GM21367 (cell line): ENCODE results near the gene IRAK1.
A peak's percentile ranks its signal among the peaks of the same experiment; 100 is the strongest.

ENCODE experiments used
- ATAC-seq: cut with Tn5 transposase; IDR thresholded peaks from one replicate; pipeline ENCODE4 v1.9.1; 2021; ENCODE audit not compliant: unreplicated experiment

The IRAK1 gene

GRCh38 chrX:154020536-154021115 is 924 bp upstream of the IRAK1 start:
- no peak for ATAC-seq

- ATAC-seq = peak; percentile 17
Observed at GRCh38 chrX:154019061-154019621, 561 bp downstream of the IRAK1 start.

DNA sequence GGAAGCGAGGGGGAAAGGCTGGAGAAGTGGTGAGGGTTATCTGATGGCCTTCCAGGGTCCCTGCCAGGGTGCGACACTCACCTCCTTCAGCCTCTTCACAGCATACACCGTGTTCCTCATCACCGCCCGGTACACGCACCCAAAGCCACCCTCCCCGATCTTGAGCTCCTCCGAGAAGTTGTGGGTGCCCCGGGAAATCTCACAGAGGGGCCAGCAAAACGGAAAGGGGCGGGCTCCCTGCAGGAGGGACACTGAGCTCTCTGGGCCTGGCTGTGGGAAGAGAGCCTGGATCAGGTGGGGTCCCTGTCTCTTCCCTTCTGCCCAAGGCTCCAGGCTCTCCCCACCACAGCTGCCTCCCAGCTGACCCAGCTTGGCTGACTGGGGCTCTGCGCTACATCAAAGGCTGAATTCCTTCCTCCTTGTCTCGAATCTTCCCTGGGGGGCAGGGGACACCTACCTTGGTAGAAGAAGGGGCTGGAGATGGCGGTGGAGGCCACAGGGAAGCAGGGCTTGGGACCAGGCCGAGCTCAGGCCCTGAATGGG is 1.1 kb downstream of the IRAK1 start:
- no peak for ATAC-seq

DNA sequence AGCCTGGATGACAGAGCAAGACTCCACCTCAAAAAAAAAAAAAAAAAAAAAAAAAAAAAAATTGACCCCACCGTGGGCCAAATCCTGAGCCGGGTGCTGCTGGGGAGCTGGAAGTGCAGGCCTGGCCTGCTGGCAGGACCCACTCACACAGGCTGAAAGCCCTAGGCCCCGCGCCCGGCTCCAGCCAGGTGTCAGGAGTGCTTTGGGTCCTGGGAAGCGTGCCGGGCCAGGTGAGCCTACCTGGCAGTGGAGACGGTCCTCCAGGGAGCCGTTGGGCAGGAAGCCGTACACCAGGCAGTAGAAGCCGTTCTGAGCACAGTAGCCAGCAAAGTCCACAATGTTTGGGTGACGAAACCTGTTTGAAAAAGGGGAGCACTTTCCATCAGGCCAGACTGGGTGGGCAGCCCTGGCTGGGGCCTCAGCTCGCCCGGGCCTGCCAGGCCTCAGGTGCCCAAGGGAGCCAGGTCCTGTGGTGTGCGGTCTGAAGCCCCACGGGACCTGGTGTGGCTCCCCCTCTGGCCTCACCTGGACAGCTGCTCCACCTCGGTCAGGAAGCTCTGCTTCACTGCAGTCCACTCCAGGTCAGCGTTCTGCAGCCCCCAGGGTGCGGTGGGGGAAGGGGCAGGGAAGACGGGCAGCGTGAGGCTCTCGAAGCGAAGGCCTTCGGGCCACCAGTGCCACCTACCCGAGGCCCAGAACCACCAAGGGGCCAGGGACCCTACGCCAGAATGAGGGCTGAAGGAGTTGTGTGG is 1.8 kb downstream of the IRAK1 start:
- no peak for ATAC-seq

GRCh38 chrX:154016366-154017076 is 3.2 kb downstream of the IRAK1 start:
- ATAC-seq = no peak

GRCh38 chrX:154015581-154016264 is 4.0 kb downstream of the IRAK1 start:
- ATAC-seq = no peak

- ATAC-seq = no peak
Observed at GRCh38 chrX:154014429-154015380, 5.0 kb downstream of the IRAK1 start.

DNA sequence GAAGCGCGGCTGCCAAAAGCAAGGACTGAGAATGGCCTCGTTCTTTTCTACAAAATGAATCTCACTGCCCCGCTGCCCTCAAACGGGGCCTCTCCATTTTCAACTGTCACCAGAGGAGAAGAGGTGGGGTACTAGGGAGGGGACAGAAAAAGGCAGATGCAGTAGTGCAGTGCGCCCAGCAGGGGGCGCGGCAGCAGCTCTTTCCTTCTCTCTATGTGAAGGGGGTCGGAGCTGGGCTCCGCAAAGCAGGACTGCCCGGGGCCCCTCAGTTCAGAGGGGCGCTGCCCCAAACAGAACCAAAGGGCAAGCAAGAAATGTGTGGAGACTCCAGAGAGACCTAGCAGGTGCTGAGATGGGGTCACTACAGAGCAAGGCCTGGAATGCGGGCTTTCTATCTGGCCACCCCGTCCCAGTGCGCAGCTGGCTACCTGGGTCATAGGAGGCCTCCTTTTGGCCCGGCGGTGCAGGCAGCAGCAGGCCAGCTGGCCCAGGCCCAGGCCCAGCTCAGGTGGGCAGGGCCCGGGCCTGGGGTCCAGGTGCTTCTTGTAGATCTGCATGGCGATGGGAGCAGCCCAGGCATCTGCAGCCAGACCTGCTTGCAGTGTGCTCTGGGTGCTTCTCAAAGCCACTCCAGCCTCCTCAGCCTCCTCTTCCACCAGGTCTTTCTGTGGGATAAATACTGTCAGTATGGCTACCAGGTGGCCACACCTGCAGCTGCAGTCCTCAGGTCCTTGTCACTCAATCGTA is 5.9 kb downstream of the IRAK1 start:
- no peak for ATAC-seq

DNA sequence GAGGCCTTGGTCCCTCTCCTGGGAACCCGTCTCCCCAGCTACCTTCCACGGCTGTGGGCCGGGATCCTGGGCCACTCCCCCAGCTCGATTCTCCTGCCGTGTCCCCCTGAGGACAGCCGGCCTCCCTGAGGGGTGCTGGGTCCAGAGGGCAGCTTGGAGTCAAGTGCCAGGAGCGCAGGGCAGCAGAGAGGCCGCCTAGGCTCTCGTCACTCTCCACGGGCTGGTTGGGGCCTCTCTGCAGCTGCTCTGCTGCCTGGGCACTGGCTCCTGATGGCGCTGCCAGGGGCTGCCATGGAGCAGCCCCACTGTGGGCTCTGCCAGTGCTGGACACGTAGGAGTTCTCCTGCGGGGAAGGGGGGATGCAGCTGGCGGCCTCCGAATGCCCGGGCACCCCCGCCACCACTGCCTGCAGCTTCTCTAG is 6.7 kb downstream of the IRAK1 start:
- ATAC-seq = no peak

GRCh38 chrX:154012336-154012991 is 7.2 kb downstream of the IRAK1 start:
- ATAC-seq = no peak

DNA sequence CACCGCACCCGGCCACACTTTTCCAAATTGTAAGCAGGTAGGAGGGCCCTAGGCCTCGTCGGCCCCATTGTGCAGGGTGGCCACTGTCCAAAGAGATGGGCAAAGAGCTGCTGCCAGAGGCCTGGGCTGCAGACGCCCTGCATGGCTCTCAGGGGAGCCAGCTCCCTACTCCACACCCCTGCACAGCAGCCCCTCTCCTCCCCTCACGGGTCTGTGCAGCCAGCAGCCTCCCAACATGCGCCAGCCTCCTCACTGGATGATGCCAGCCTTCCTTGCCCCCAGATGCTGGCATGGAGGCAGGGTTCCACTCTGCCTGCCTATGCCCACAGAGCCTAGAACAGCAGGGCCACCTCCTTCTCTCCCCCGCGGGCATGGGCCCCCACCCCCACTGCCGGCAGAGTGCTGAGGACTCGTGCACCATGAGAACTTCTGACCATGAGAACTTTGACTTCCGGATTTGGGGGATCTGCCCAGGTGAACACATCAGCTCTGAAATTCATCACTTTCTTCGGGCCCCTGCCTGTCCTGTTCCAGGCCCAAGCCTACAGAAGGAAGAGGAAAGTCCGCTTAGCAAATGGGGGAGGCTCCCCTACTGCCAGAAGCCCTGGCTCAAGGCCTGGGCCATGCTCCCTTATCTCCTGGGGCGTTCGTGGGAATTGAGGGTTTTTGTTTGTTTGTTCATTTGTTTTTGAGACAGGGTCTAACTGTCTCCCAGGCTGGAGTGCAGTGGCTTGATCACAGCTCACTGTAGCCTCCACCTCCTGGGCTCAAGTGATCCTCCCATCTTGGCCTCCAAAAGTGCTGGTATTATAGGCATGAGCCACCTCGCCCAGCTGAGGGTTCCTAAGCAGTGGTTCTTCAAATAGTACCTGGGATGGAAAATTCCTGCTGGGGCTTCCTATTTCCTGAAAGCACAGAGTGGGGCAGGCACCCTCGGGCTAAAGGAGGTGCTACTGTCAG is 8.0 kb downstream of the IRAK1 start:
- ATAC-seq = no peak

GRCh38 chrX:154010330-154011087 is 9.2 kb downstream of the IRAK1 start:
- no peak for ATAC-seq

DNA sequence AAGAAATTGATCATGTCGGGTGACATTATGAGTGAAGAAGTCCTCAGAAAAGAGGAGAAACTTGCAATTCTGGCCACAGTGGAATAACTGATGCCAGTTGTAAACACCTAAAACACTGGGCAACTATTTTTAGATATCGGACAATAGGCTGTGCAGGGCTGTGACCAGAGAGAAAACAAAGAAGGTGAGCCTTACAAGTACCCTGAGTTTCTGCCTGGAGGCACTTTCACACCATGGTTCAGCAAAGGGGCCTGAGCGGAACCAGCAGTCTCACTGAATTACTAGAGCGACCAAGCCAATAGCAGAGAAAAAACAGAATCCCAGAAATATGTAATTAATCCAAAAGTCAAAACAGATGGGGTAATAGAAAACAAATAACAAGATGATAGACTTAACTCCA is 11.2 kb downstream of the IRAK1 start:
- ATAC-seq = no peak

DNA sequence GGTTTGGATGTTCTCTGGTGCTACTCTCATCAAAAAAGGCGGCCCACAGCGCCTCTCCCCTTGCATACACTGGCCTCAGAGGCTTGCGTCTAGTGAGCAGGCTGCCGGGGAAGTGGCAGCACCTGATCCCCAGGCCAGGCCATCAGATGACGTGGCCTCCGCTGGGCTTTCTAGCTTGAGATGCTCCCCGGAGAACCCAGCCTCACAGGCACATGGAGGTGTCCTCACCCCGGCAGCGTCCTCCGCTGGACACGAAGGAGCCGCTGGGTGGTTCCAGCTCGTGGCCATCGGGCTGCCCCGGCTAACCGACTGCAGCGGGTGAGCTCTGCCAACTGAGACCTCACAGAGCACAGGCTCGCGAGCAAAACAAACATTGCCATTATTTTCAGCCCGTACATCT is 12.8 kb downstream of the IRAK1 start:
- ATAC-seq = no peak

GRCh38 chrX:154004315-154004714 is 15.4 kb downstream of the IRAK1 start:
- ATAC-seq = no peak

GRCh38 chrX:154002215-154002719 is 17.4 kb downstream of the IRAK1 start:
- no peak for ATAC-seq

GRCh38 chrX:154000051-154000450 is 19.7 kb downstream of the IRAK1 start:
- no peak for ATAC-seq
